Subcutaneous adipose tissue (tissue), 4 donors: ENCODE data around the gene TMEM69. TPM values are rescaled to one million over a fixed set of nuclear protein-coding genes. Genes with fewer than 3 reads are reported as not detected.

Source experiments
- total RNA-seq, 4 donors: library from RNA; depleted of rRNA; stranded (reverse); fragments of >200 nt; gene quantifications; one replicate each; pipeline ENCODE4 v1.1.0, GENCODE V29; 2016
- TF ChIP-seq, protein P1 (sequence below): fragments of 450-650 bp; IDR thresholded peaks from one replicate; pipeline ENCODE4 v1.5.1; 2016; ENCODE audit warnings: low read depth, mild to moderate bottlenecking, control low read depth, antibody characterized with exemption, moderate library complexity

TMEM69 gene
- total RNA-seq, 4 donors from 2014 or later, result 17.0 to 29.4 (median 18.4) TPM

DNA sequence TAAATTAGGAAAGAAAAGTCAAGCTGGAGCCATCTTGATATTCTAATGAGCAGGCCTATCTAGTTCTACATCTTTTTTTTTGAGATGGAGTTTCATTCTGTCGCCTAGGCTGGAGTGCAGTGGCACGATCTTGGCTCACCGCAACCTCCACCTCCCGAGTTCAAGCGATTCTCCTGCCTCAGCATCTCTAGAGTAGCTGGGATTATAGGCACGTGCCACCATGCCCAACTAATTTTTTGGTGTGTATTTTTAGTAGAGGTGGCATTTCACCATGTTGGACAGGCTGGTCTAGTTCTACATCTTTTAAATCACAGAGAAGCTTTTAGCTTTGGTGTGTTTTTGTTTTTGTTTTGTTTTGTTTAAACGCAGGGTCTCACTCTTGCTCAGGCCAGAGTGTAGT is 6.8 kb downstream of the TMEM69 start:
- TF ChIP-seq, protein P1, sequence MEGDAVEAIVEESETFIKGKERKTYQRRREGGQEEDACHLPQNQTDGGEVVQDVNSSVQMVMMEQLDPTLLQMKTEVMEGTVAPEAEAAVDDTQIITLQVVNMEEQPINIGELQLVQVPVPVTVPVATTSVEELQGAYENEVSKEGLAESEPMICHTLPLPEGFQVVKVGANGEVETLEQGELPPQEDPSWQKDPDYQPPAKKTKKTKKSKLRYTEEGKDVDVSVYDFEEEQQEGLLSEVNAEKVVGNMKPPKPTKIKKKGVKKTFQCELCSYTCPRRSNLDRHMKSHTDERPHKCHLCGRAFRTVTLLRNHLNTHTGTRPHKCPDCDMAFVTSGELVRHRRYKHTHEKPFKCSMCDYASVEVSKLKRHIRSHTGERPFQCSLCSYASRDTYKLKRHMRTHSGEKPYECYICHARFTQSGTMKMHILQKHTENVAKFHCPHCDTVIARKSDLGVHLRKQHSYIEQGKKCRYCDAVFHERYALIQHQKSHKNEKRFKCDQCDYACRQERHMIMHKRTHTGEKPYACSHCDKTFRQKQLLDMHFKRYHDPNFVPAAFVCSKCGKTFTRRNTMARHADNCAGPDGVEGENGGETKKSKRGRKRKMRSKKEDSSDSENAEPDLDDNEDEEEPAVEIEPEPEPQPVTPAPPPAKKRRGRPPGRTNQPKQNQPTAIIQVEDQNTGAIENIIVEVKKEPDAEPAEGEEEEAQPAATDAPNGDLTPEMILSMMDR, result no peak

DNA sequence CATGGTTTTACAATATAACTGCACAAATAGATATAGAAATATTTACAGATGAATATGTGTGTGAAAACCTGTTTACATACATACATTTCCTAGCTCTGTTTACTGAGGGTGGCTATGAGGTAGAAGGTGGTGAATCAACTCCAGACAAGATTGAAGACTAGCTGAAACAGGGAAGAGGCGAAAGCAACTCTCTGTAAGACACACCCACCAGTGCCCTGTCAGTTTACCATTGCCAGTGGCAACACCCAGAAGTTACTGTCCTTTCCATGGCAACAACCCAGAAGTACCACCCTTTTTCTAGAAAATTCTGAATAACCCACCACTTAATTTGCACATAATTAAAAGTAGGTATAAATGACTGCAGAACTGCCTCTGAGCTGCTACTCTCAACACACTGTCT is 16.7 kb downstream of the TMEM69 start:
- TF ChIP-seq, protein P1, result no peak

DNA sequence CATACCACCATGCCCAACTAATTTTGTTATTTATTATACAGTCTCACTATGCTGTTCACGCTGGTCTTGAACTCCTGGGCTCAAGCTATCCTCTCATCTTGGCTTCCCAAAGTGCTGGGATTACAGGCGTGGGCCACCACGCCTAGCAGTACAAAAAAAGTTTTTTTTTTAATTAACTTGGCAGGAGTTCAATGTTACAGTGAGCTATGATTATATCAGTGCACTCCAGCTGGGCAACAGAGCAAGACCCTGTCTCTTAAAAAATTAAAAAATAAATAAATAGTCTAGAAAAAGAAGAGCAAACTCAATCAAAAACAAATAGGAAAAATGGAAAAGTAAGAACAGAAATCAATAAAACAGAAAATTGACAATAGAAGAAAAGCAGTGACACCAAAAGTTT is 25.7 kb downstream of the TMEM69 start:
- TF ChIP-seq, protein P1, result no peak

DNA sequence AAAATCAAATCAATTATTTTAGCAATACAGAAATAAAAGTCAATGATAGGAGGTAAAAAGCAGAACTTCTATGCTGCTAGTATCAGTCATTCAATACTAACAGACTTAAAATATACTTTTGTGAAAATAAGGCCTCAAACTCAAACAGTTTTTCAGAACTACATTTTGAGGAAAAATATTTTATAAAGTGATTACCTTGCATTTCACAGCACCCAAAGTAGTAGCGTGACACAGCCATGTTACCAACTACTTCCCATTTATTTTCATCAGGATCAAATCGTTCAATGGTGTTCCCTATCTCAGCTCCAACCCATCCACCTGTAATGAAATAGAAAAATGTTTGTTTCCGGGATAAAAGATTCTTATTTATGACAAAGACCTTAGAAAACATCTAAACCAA is 28.7 kb downstream of the TMEM69 start:
- TF ChIP-seq, protein P1, result no peak

DNA sequence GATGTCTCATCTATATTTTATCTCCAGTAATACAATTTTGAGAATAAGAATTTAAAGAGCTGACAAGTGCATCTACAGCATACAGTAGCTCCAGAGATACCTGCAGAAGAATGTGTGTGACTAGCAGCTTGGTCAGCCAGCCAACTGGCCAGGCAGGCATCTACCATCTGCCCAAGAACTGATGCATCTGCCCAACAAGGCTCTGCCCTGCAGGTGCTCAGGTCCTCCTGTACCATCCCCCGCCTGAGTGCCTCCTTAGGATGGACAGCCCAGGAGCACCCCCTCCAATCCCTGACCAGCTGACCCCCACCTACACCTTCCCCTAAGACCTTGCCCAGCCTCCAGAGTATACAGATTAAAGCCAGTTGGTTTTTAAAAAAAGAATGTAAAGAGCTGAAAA is 30.3 kb downstream of the TMEM69 start:
- TF ChIP-seq, protein P1, result no peak

DNA sequence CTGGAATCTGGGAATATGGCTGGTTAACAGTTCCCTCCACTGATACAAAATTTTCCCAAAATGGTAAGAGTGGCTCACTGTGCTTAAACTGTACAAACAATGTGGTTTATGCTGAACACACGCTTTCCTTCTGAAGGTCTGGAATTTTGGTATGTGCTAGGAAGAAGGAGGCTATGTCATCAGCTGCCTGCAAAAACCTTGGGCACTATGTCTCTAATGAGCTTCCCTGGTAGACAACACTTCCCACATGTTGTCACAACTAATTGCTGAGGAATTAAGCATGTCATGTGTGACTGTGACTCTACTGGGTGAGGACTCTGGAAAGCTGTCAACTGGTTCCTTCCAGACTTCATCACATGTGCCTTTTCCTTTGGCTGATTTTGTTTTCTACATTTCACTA is 33.2 kb downstream of the TMEM69 start:
- TF ChIP-seq, protein P1, result no peak

DNA sequence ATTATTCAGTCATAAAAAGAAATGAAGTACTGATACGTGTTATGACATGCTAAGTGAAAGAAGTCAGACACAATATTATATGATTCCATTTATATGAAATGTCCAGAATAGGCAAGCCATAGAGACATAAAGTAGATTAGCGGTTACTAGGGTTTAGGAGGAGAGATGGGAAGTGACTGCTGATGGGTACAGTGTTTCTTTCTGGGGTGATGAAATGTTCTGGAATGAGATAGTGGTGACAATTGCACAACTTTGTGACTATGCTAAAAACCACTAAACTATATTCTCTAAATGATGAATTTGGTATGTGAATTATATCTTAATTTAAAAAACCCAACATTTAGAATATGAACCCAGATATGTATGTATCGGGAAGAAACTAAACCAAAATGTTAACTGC is 34.8 kb downstream of the TMEM69 start:
- TF ChIP-seq, protein P1, result no peak
